Astrocyte (in vitro differentiated cells and primary cell): Measurements from ENCODE around the gene EPB41L3. TPM values are rescaled to one million over a fixed set of nuclear protein-coding genes. Genes with fewer than 3 reads are reported as not detected.

Experiments
- DNase-seq: peaks from one replicate; pipeline ENCODE4 v3.0.0-alpha.2; 2010; ENCODE audit warnings: low read depth
- FAIRE-seq: peaks from 2 replicates; lab custom pipeline; 2011; peaks lifted over from hg19 to GRCh38; lab: Jason Lieb, UNC
- H2AFZ ChIP-seq: 2 replicates; pipeline ENCODE4 v1.6.0; 2012; ENCODE audit warnings: low read depth, low read length, inconsistent platforms
- H3K27ac ChIP-seq: 2 replicates; pipeline ENCODE4 v1.5.1; 2011; ENCODE audit warnings: low read depth, low read length, inconsistent platforms
- H3K27me3 ChIP-seq: 2 replicates; pipeline ENCODE4 v1.6.0; 2011; ENCODE audit warnings: low read length, inconsistent platforms; ENCODE audit not compliant: insufficient read depth
- H3K36me3 ChIP-seq: 2 replicates; pipeline ENCODE4 v1.5.1; 2011; ENCODE audit warnings: low read length, inconsistent platforms; ENCODE audit not compliant: insufficient read depth
- H3K4me1 ChIP-seq: 2 replicates; pipeline ENCODE4 v1.5.1; 2011; ENCODE audit warnings: low read length, inconsistent platforms; ENCODE audit not compliant: insufficient read depth
- H3K4me2 ChIP-seq: 2 replicates; pipeline ENCODE4 v1.6.0; 2012; ENCODE audit warnings: low read length, inconsistent platforms
- H3K4me3 ChIP-seq: 2 replicates; pipeline ENCODE4 v1.5.1; 2011; ENCODE audit warnings: low read depth, mild to moderate bottlenecking, low read length, inconsistent platforms; ENCODE audit not compliant: insufficient read depth
- H3K79me2 ChIP-seq: 2 replicates; pipeline ENCODE4 v1.6.0; 2012; ENCODE audit warnings: mild to moderate bottlenecking, low read length, inconsistent platforms; ENCODE audit not compliant: insufficient read depth
- H3K9ac ChIP-seq: 2 replicates; pipeline ENCODE4 v1.6.0; 2012; ENCODE audit warnings: mild to moderate bottlenecking, low read length, inconsistent platforms
- H3K9me3 ChIP-seq: 2 replicates; pipeline ENCODE4 v1.5.1; 2012; ENCODE audit warnings: low read depth, mild to moderate bottlenecking, low read length, inconsistent platforms; ENCODE audit not compliant: insufficient read depth
- H4K20me1 ChIP-seq: 2 replicates; pipeline ENCODE4 v1.6.0; 2012; ENCODE audit warnings: low read length, inconsistent platforms; ENCODE audit not compliant: insufficient read depth
- H3K27ac Mint-ChIP-seq: one replicate; pipeline ENCODE4 v1.8.0; 2021; ENCODE audit warnings: mild to moderate bottlenecking, mixed read lengths; ENCODE audit not compliant: unreplicated experiment
- H3K27me3 Mint-ChIP-seq: one replicate; pipeline ENCODE4 v1.8.0; 2021; ENCODE audit warnings: low read depth, mixed read lengths; ENCODE audit not compliant: unreplicated experiment
- H3K36me3 Mint-ChIP-seq: one replicate; pipeline ENCODE4 v1.8.0; 2021; ENCODE audit warnings: low read depth, mixed read lengths; ENCODE audit not compliant: unreplicated experiment
- H3K4me1 Mint-ChIP-seq: one replicate; pipeline ENCODE4 v1.8.0; 2021; ENCODE audit warnings: low read depth, mixed read lengths; ENCODE audit not compliant: unreplicated experiment
- H3K4me3 Mint-ChIP-seq: one replicate; pipeline ENCODE4 v1.8.0; 2021; ENCODE audit warnings: mild to moderate bottlenecking, moderate library complexity, mixed read lengths; ENCODE audit not compliant: unreplicated experiment
- H3K9me3 Mint-ChIP-seq: one replicate; pipeline ENCODE4 v1.8.0; 2021; ENCODE audit warnings: mild to moderate bottlenecking, mixed read lengths; ENCODE audit not compliant: unreplicated experiment
- CTCF ChIP-seq: IDR thresholded peaks from 2 replicates; pipeline ENCODE4 v1.5.1; 2011; ENCODE audit warnings: low read depth, mild to moderate bottlenecking, inconsistent platforms, low read length, moderate library complexity; ENCODE audit not compliant: insufficient read depth
- EZH2 ChIP-seq: IDR thresholded peaks from 2 replicates; pipeline ENCODE4 v1.6.1; 2012; ENCODE audit warnings: mild to moderate bottlenecking, low read length, inconsistent platforms; ENCODE audit not compliant: insufficient read depth
- total RNA-seq: library from RNA; stranded (reverse); gene quantifications from 2 replicates; pipeline ENCODE4 v1.2.1, GENCODE V29; 2021

Gene EPB41L3
- total RNA-seq, 1 donor from 2014 or later: 97.0 TPM

- Histone ChIP-seq H3K27ac (no peak overlapping the region), H2AFZ (no peak overlapping the region), H3K27me3 (no peaks in the 10 kb centered on the region), H3K4me2 (peak overlapping the region; percentile 95), H4K20me1 (peaks cover 7% of the 10 kb centered on the region), H3K36me3 (no peaks in the 10 kb centered on the region), H3K79me2 (peaks cover 35% of the 10 kb centered on the region), H3K4me1 (peaks cover 3% of the 10 kb centered on the region), H3K9ac (no peak overlapping the region), H3K9me3 (no peaks in the 10 kb centered on the region), H3K4me3 (no peak overlapping the region)
- H3K4me3 Mint-ChIP-seq: peak overlapping the region; percentile 94
- peaks cover 2% of the 10 kb centered on the region for H3K27me3 Mint-ChIP-seq
- no peak overlapping the region for H3K27ac Mint-ChIP-seq
- no peak for DNase-seq
- no peaks in the 10 kb centered on the region for H3K9me3 Mint-ChIP-seq
- peaks cover 21% of the 10 kb centered on the region for H3K4me1 Mint-ChIP-seq
- no peaks in the 10 kb centered on the region for H3K36me3 Mint-ChIP-seq
- FAIRE-seq: no peak
- TF ChIP-seq EZH2 (no peak), CTCF (no peak)
These were observed 2.2 kb downstream of the EPB41L3 start for GRCh38 chr18:5541644-5542043.

- Histone ChIP-seq H3K79me2 (peaks cover 44% of the 10 kb centered on the region), H3K27me3 (no peaks in the 10 kb centered on the region), H3K4me2 (no peak overlapping the region), H3K4me1 (peaks cover 3% of the 10 kb centered on the region), H3K27ac (no peak overlapping the region), H3K9ac (no peak overlapping the region), H4K20me1 (peaks cover 10% of the 10 kb centered on the region), H2AFZ (no peak overlapping the region), H3K4me3 (no peak overlapping the region), H3K9me3 (no peaks in the 10 kb centered on the region), H3K36me3 (no peaks in the 10 kb centered on the region)
- H3K9me3 Mint-ChIP-seq: no peaks in the 10 kb centered on the region
- no peak overlapping the region for H3K4me3 Mint-ChIP-seq
- no peak for DNase-seq
- FAIRE-seq: peak; percentile 20
- no peak for TF ChIP-seq CTCF
- no peak for TF ChIP-seq EZH2
- no peak overlapping the region for H3K27ac Mint-ChIP-seq
- no peaks in the 10 kb centered on the region for H3K27me3 Mint-ChIP-seq
- peaks cover 30% of the 10 kb centered on the region for H3K4me1 Mint-ChIP-seq
- peaks cover 4% of the 10 kb centered on the region for H3K36me3 Mint-ChIP-seq
These were observed 4.4 kb downstream of the EPB41L3 start for GRCh38 chr18:5539391-5539790.

- FAIRE-seq: no peak
These were observed 5.3 kb downstream of the EPB41L3 start for GRCh38 chr18:5538544-5538943.

More at GRCh38 chr18:5538544-5538943, 5.3 kb downstream of the EPB41L3 start:
- Histone ChIP-seq H2AFZ (no peak overlapping the region), H3K9me3 (no peaks in the 10 kb centered on the region), H3K27ac (no peak overlapping the region), H3K4me3 (no peak overlapping the region), H3K9ac (no peak overlapping the region), H3K79me2 (peaks cover 49% of the 10 kb centered on the region), H4K20me1 (peaks cover 10% of the 10 kb centered on the region), H3K36me3 (no peaks in the 10 kb centered on the region), H3K4me1 (no peaks in the 10 kb centered on the region), H3K27me3 (no peaks in the 10 kb centered on the region), H3K4me2 (no peak overlapping the region)
- no peak for TF ChIP-seq CTCF
- no peak for TF ChIP-seq EZH2
- peaks cover 4% of the 10 kb centered on the region for H3K36me3 Mint-ChIP-seq
- H3K4me3 Mint-ChIP-seq: no peak overlapping the region
- H3K27ac Mint-ChIP-seq: no peak overlapping the region
- DNase-seq: no peak
- H3K4me1 Mint-ChIP-seq: peaks cover 30% of the 10 kb centered on the region
- no peaks in the 10 kb centered on the region for H3K9me3 Mint-ChIP-seq
- no peaks in the 10 kb centered on the region for H3K27me3 Mint-ChIP-seq
